ENCODE measurements around the gene GLI1.

GLI1 gene

DNA sequence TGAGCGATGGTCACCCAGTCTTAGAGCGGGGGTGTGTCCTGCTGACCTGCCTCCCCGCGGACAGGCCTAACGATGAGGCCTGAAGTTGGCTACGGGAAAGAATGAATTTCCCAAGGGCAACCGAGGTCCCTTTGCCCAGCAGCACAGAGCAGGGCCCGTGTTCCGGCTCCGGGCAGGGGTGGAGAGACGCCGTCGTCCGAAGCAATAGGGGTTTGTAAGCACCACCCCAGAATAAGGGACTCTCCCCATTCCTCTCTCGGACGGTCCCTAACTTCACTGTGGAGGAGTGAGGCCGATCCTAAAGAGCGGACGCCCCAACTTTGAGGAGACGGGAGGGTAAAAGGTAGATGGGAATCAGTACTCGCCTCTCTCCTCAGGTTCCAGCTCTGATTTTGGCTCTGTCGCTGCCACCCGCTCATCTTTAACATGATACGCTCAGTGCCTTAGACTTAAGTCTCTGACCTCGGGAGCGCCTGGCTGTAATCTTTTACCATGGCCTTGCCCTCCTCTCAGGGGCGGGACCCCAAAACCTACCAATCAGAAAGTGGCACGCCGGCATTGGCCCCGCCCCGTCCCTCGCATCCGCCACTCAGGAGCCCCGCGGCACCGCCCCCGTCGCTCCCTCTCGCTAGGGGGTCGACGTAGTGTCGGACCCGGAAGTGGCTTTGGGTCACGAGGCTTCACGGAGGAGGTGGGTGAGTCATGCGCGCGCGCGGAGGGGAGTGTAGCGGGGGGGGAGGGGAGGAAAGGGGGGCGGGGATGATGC lies 60.7 kb downstream of the GLI1 start, which contains the start of gene DDIT3:
TSS of gene DDIT3 (minus strand) at position 462 of the 766 bp plus-strand sequence. CDS start 3,108 bp downstream, outside the sequence.
- DNase-seq (ENCODE audit: low spot score) = peak; percentile 96

DNA sequence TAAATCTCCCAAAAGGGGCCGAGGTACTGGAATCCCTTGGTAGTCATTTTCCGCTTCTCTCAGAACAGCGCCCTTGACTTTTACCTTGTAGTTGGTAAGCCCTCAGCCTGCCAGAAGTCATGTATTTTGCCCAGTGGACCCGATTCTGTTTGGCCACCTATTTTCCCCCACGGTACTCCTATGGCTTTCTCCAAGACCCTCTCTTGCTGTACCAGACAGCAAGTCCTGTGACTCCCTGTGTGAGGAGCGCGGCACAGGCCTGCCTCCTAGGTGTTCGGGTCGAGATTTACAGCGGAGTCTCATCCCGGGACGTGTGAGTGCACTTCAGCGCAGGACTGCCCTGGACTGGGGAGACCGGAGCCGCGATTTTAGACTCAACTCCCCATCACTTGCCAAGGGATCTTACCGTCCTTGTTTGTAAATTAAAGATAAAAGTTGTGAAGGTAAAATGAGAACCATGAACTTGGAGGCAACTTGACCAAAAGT lies 62.0 kb downstream of the GLI1 start:
- no peak for DNase-seq (ENCODE audit: low spot score)
